IMR-90 (cell line): ENCODE measurements around the gene ZEB2. TPM values are rescaled to one million over a fixed set of nuclear protein-coding genes. Genes with fewer than 3 reads are reported as not detected.

ENCODE experiments used
- ATAC-seq: fragments of 200-7000 bp; cut with Tn5 transposase; 2 replicates; pipeline ENCODE4 v1.9.1; 2020; ENCODE audit warnings: low read depth, mild to moderate bottlenecking, moderate library complexity
- BruUV-seq: library from RNA; stranded (reverse); fragments of 400-500 nt; replicated peaks from 2 replicates; lab custom pipeline; 2021; lab: Mats Ljungman, UMichigan
- CTCF ChIA-PET: fragments of 300-600 bp; formaldehyde crosslinking; extraction: SDS; loops from one replicate; lab custom pipeline; 2021; ENCODE audit warnings: antibody characterized with exemption; lab: Yijun Ruan, JAX
- POLR2A ChIA-PET: fragments of 300-600 bp; sonication (Branson Sonifier 250); formaldehyde crosslinking; loops from one replicate; lab custom pipeline; 2022; ENCODE audit warnings: antibody characterized with exemption; ENCODE audit not compliant: unreplicated experiment; lab: Charles Lee
- DNase-seq: peaks from one replicate; pipeline ENCODE4 v3.0.0; 2013
- H2AFZ ChIP-seq: replicated peaks from 2 replicates; pipeline ENCODE3; 2013; ENCODE audit warnings: low read length, mild to moderate bottlenecking; ENCODE audit not compliant: poor library complexity
- H2AK5ac ChIP-seq: 2 replicates; pipeline ENCODE4 v1.6.1; 2013; ENCODE audit warnings: low read depth, low read length, inconsistent platforms
- H2AK9ac ChIP-seq: replicated peaks from 2 replicates; pipeline ENCODE3; 2013; ENCODE audit warnings: mild to moderate bottlenecking, low read depth, low read length, moderate library complexity; ENCODE audit not compliant: poor library complexity
- H2BK120ac ChIP-seq: 2 replicates; pipeline ENCODE4 v1.6.1; 2013; ENCODE audit warnings: low read depth, low read length, inconsistent platforms
- H2BK15ac ChIP-seq: 3 replicates; pipeline ENCODE4 v1.6.1; 2013; ENCODE audit warnings: low read depth, low read length, inconsistent platforms
- H2BK20ac ChIP-seq: 2 replicates; pipeline ENCODE4 v1.6.1; 2013; ENCODE audit warnings: low read depth, mild to moderate bottlenecking, inconsistent platforms, low read length, moderate library complexity
- H2BK5ac ChIP-seq: 2 replicates; pipeline ENCODE4 v1.6.1; 2013; ENCODE audit warnings: mild to moderate bottlenecking, low read depth, low read length, inconsistent platforms; ENCODE audit not compliant: poor library complexity, severe bottlenecking
- H3K14ac ChIP-seq: replicated peaks from 2 replicates; pipeline ENCODE4 v1.6.1; 2013; ENCODE audit warnings: low read depth, low read length, inconsistent platforms
- H3K18ac ChIP-seq: 2 replicates; pipeline ENCODE4 v1.6.1; 2013; ENCODE audit warnings: low read depth, low read length, control low read depth
- H3K23ac ChIP-seq: 2 replicates; pipeline ENCODE4 v1.6.1; 2013; ENCODE audit warnings: low read depth, low read length, inconsistent platforms
- H3K27ac ChIP-seq: 2 replicates; pipeline ENCODE4 v1.5.1; 2013; ENCODE audit warnings: mild to moderate bottlenecking, control low read depth, low read length; ENCODE audit not compliant: insufficient read depth
- H3K27me3 ChIP-seq: 2 replicates; pipeline ENCODE4 v1.6.1; 2013; ENCODE audit warnings: low read length; ENCODE audit not compliant: control insufficient read depth, insufficient read depth
- H3K36me3 ChIP-seq: 2 replicates; pipeline ENCODE4 v1.6.1; 2013; ENCODE audit warnings: low read length, mixed read lengths; ENCODE audit not compliant: control insufficient read depth, insufficient read depth
- H3K4ac ChIP-seq: 2 replicates; pipeline ENCODE4 v1.6.1; 2013; ENCODE audit warnings: low read depth, low read length, inconsistent platforms
- H3K4me1 ChIP-seq: 2 replicates; pipeline ENCODE4 v1.6.1; 2013; ENCODE audit warnings: low read length, mixed read lengths; ENCODE audit not compliant: control insufficient read depth, insufficient read depth
- H3K4me2 ChIP-seq: 2 replicates; pipeline ENCODE4 v1.6.1; 2013; ENCODE audit warnings: low read depth, mild to moderate bottlenecking, control low read depth, low read length, moderate library complexity
- H3K4me3 ChIP-seq: 2 replicates; pipeline ENCODE4 v1.5.1; 2013; ENCODE audit warnings: low read depth, mild to moderate bottlenecking, control low read depth, low read length, moderate library complexity; ENCODE audit not compliant: insufficient read depth
- H3K56ac ChIP-seq: 2 replicates; pipeline ENCODE4 v1.6.1; 2013; ENCODE audit warnings: low read length, inconsistent platforms; ENCODE audit not compliant: insufficient read depth; ENCODE audit errors: extremely low read depth
- H3K79me1 ChIP-seq, 2 experiments: 2 replicates each; pipeline ENCODE4 v1.6.1; 2013; ENCODE audit warnings: low read length in 2 of 2, inconsistent platforms in 1 of 2, low read depth in 1 of 2
- H3K9ac ChIP-seq: 2 replicates; pipeline ENCODE4 v1.6.1; 2013; ENCODE audit warnings: low read depth, low read length, control low read depth
- H3K9me1 ChIP-seq: 2 replicates; pipeline ENCODE4 v1.6.1; 2013; ENCODE audit warnings: low read length, inconsistent platforms; ENCODE audit not compliant: insufficient read depth
- H3K9me3 ChIP-seq: 2 replicates; pipeline ENCODE4 v1.6.1; 2013; ENCODE audit warnings: low read length; ENCODE audit not compliant: control insufficient read depth, insufficient read depth
- H4K20me1 ChIP-seq: 2 replicates; pipeline ENCODE4 v1.6.1; 2013; ENCODE audit warnings: low read length, inconsistent platforms; ENCODE audit not compliant: insufficient read depth
- H4K5ac ChIP-seq: 2 replicates; pipeline ENCODE4 v1.6.1; 2013; ENCODE audit warnings: mild to moderate bottlenecking, low read depth, low read length, control low read depth
- H4K8ac ChIP-seq, 2 experiments: 2 replicates each; pipeline ENCODE4 v1.6.1; 2013; ENCODE audit warnings: low read depth in 2 of 2, low read length in 2 of 2, control low read depth in 1 of 2, inconsistent platforms in 1 of 2
- H4K91ac ChIP-seq: 2 replicates; pipeline ENCODE4 v1.6.1; 2013; ENCODE audit warnings: low read depth, low read length, inconsistent platforms; ENCODE audit not compliant: insufficient read depth
- POLR2A ChIP-seq: IDR thresholded peaks from 2 replicates; pipeline ENCODE4 v1.6.1; 2012; ENCODE audit warnings: mild to moderate bottlenecking, low read depth, low read length
- WGBS, 2 experiments: methylation state at CpG; one replicate each; pipeline versions ENCODE4 v1.1.5 to v1.1.7; 2013; ENCODE audit warnings: missing lambda C conversion rate in 2 of 2; ENCODE audit not compliant: insufficient read length in 1 of 2; ENCODE audit errors: extremely low coverage in 2 of 2; 5-methylcytosine and 5-hydroxymethylcytosine counted together
- dilution Hi-C: fragments of 300-500 bp; cut with HindIII; formaldehyde crosslinking; loops from one replicate; pipeline ENCODE4 v1.14.3; 2018; ENCODE audit warnings: low sequenced_read_pairs; ENCODE audit not compliant: unreplicated experiment
- in situ Hi-C: fragments of 300-500 bp; cut with MboI; formaldehyde crosslinking; loops from 3 replicates; pipeline ENCODE4 v1.14.3; 2019; ENCODE audit warnings: low sequenced_read_pairs, inconsistent platforms, mixed read lengths
- intact Hi-C: fragments of 100-400 bp; cut with micrococcal nuclease; formaldehyde crosslinking; loops from 2 replicates; pipeline ENCODE4 v1.10.0; 2022
- polyA plus RNA-seq, 3 experiments: library from polyadenylated mRNA; depleted of rRNA; stranded (reverse); fragments of >200 nt; gene quantifications; 2 replicates each; pipeline ENCODE4 v1.2.3, GENCODE V29; 2012; ENCODE audit warnings: low replicate concordance in 1 of 3
- total RNA-seq: library from RNA; depleted of rRNA; stranded (reverse); fragments of >200 nt; gene quantifications from 2 replicates; pipeline ENCODE4 v1.2.3, GENCODE V29; 2012
- TF ChIP-seq, protein P1 (sequence below): fragments of 150-350 bp; IDR thresholded peaks from 2 replicates; pipeline ENCODE4 v1.6.1; 2016; ENCODE audit warnings: low read depth, mild to moderate bottlenecking, low read length, moderate library complexity, borderline replicate concordance

Gene ZEB2
- total and polyA plus RNA-seq, 2 of the 4 experiments (the other 2 are of a cell fraction), result 22.4 to 50.9 TPM

DNA sequence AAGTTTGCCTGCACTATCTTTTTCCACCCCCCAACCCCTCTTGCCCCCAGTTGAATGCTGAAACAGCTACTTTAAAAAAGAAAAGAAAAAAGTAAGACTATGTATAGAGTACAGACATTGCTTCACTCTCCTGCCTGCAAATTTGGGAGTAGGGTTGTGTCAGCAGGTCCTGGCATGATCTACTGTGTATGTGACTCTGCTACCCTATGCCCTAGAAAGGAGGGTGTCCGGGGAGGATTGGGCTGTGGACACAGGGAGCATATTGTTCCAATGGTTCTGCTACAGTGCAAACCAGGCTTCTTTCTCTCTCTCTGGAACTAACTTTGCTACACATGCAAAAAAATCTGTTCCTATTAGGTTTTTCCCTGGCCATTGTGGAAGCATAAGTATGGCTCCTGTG lies 9.9 kb upstream of the ZEB2 start:
- Histone ChIP-seq H3K4me3 (no peak overlapping the region), H3K56ac (no peak overlapping the region), H4K8ac (no peak overlapping the region), H3K79me1 (no peaks in the 10 kb centered on the region), H3K36me3 (no peaks in the 10 kb centered on the region), H2BK15ac (no peak overlapping the region), H2AFZ (peak overlapping the region; percentile 21), H3K18ac (no peak overlapping the region; the same call in 1 of the 2 replicates), H3K14ac (no peak overlapping the region), H4K5ac (no peak overlapping the region), H2AK5ac (no peak overlapping the region), H3K27me3 (no peaks in the 10 kb centered on the region; the same call in 1 of the 2 replicates), H2BK5ac (no peak overlapping the region), H3K9ac (no peak overlapping the region), H3K23ac (no peak overlapping the region), H3K4me2 (no peak overlapping the region), H3K9me3 (no peaks in the 10 kb centered on the region), H2AK9ac (no peak overlapping the region), H2BK120ac (no peak overlapping the region), H3K4me1 (no peaks in the 10 kb centered on the region), H3K9me1 (no peaks in the 10 kb centered on the region), H4K20me1 (no peaks in the 10 kb centered on the region), H3K27ac (no peak overlapping the region), H4K91ac (no peak overlapping the region), H3K4ac (no peak overlapping the region), H2BK20ac (no peak overlapping the region)
- TF ChIP-seq POLR2A, result no peak
- TF ChIP-seq, protein P1, sequence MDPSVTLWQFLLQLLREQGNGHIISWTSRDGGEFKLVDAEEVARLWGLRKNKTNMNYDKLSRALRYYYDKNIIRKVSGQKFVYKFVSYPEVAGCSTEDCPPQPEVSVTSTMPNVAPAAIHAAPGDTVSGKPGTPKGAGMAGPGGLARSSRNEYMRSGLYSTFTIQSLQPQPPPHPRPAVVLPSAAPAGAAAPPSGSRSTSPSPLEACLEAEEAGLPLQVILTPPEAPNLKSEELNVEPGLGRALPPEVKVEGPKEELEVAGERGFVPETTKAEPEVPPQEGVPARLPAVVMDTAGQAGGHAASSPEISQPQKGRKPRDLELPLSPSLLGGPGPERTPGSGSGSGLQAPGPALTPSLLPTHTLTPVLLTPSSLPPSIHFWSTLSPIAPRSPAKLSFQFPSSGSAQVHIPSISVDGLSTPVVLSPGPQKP, result no peak
- ATAC-seq (no peak), DNase-seq (no peak)
- ChIA-PET CTCF (interaction anchor here (0.8 kb wide), 1 partner anchor 11 kb away, joined by 3 read pairs; no protein-coding TSS in a partner anchor), POLR2A (no interaction called here)
- no CpG with 5 or more reads among the region's 1 CpG for WGBS, 2 experiments
- BruUV-seq, result no TSS peak
- dilution Hi-C loops, result no loop called here
- intact Hi-C loops, result loop anchor here (10.0 kb wide), 4 partner anchors 565 to 1995 kb away; no protein-coding TSS in a partner anchor
- in situ Hi-C loops, result no loop called here
